ENCODE measurements around the gene MFSD1. TPM values are rescaled to one million over a fixed set of nuclear protein-coding genes. Genes with fewer than 3 reads are reported as not detected.

Gene MFSD1
- total and polyA plus RNA-seq, 9 of the 15 experiments (the other 6 are each of a cell fraction or from before 2014, with no cell fraction given), result 8.7 to 49.5 (median 28.6) TPM

DNA sequence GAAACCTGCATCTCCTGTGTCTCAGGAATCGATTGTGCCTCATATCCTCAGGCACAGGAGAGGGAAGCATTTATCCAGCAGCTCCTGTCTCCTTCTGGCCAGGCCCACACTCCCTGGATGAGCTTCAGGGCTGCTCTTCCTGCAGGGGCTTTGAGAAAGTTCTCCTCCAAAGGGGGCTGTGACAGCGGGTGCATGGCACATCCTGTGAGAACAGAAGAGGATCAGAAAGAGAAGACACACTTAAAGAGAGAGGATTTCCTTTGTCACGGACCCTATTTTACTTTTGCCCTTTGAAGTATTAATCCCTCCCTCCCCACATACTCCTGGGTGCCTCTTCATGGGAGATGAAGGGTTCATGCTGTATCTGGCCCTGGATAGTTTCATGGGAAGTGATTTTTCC, 46.0 kb downstream of the MFSD1 start:
- Histone ChIP-seq H3K79me2 (ENCODE audit: control insufficient read depth, insufficient read depth, low read length) (no peaks in the 10 kb centered on the region), H3K4me2 (ENCODE audit: insufficient read depth, low read length) (no peak overlapping the region), H4K20me1 (replicated peaks; ENCODE audit: control insufficient read depth, insufficient read depth, low read length) (no peaks in the 10 kb centered on the region), H3K9ac (ENCODE audit: insufficient read depth in 1 of 2, low read depth in 2 of 2, low read length in 2 of 2) (no peak overlapping the region), H3K9me3 (replicated peaks; ENCODE audit: control insufficient read depth, insufficient read depth, low read depth, low read length) (no peaks in the 10 kb centered on the region), H3K27me3 (ENCODE audit: control insufficient read depth in 2 of 2, insufficient read depth in 2 of 2, low read length in 2 of 2) (peaks cover 4 to 11% of the 10 kb centered on the region in 2 experiments; a peak in 3 of 5 replicates), H3K4me1 (replicated peaks in 1 of 2; ENCODE audit: control insufficient read depth in 2 of 2, insufficient read depth in 2 of 2, low read length in 2 of 2) (no peaks in the 10 kb centered on the region), H3K4me3 (no peak overlapping the region), H3K27ac (ENCODE audit: extremely low read depth, low read depth, low read length) (no peak overlapping the region), H2AFZ (ENCODE audit: low read depth, low read length) (no peak overlapping the region), H3K9me1 (ENCODE audit: control insufficient read depth, insufficient read depth, low read length) (no peaks in the 10 kb centered on the region), H3K36me3 (ENCODE audit: control insufficient read depth, insufficient read depth, low read length) (no peaks in the 10 kb centered on the region)
- DNase-seq (ENCODE audit: extremely low read depth in 1 of 4, low spot score in 3 of 4), result no peak
- intact Hi-C loops (cut with micrococcal nuclease), result loop anchor here (5.0 to 10.0 kb wide), 2 partner anchors 64 to 1157 kb away; no protein-coding TSS in a partner anchor
- no peak for FAIRE-seq
- POLR2A ChIA-PET, result no interaction called here
- in situ Hi-C loops (cut with MboI), result loop anchor here (5.0 to 25.0 kb wide), 2 partner anchors 409 to 964 kb away; no protein-coding TSS in a partner anchor
- CTCF ChIA-PET (ENCODE audit: low intra/inter-chr PET ratio), result no interaction called here
- ATAC-seq, result no peak
- WGBS (ENCODE audit: insufficient coverage, low coverage, missing lambda C conversion rate), result 3% methylated on average over 3 of the region's 3 CpGs
- BruUV-seq (replicated peaks), result no TSS peak
- TF ChIP-seq ETV5 (CRISPR knock-in tag; IDR thresholded peaks at IDR 0.05; ENCODE audit: low read depth), result no peak
- TF ChIP-seq, protein P1, sequence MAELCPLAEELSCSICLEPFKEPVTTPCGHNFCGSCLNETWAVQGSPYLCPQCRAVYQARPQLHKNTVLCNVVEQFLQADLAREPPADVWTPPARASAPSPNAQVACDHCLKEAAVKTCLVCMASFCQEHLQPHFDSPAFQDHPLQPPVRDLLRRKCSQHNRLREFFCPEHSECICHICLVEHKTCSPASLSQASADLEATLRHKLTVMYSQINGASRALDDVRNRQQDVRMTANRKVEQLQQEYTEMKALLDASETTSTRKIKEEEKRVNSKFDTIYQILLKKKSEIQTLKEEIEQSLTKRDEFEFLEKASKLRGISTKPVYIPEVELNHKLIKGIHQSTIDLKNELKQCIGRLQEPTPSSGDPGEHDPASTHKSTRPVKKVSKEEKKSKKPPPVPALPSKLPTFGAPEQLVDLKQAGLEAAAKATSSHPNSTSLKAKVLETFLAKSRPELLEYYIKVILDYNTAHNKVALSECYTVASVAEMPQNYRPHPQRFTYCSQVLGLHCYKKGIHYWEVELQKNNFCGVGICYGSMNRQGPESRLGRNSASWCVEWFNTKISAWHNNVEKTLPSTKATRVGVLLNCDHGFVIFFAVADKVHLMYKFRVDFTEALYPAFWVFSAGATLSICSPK (IDR thresholded peaks at IDR 0.05; ENCODE audit: borderline replicate concordance), result no peak
- no peak for TF ChIP-seq FOS (IDR thresholded peaks at IDR 0.05; ENCODE audit: extremely low read depth, insufficient read length)
- TF ChIP-seq, protein P2, sequence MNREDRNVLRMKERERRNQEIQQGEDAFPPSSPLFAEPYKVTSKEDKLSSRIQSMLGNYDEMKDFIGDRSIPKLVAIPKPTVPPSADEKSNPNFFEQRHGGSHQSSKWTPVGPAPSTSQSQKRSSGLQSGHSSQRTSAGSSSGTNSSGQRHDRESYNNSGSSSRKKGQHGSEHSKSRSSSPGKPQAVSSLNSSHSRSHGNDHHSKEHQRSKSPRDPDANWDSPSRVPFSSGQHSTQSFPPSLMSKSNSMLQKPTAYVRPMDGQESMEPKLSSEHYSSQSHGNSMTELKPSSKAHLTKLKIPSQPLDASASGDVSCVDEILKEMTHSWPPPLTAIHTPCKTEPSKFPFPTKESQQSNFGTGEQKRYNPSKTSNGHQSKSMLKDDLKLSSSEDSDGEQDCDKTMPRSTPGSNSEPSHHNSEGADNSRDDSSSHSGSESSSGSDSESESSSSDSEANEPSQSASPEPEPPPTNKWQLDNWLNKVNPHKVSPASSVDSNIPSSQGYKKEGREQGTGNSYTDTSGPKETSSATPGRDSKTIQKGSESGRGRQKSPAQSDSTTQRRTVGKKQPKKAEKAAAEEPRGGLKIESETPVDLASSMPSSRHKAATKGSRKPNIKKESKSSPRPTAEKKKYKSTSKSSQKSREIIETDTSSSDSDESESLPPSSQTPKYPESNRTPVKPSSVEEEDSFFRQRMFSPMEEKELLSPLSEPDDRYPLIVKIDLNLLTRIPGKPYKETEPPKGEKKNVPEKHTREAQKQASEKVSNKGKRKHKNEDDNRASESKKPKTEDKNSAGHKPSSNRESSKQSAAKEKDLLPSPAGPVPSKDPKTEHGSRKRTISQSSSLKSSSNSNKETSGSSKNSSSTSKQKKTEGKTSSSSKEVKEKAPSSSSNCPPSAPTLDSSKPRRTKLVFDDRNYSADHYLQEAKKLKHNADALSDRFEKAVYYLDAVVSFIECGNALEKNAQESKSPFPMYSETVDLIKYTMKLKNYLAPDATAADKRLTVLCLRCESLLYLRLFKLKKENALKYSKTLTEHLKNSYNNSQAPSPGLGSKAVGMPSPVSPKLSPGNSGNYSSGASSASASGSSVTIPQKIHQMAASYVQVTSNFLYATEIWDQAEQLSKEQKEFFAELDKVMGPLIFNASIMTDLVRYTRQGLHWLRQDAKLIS (CRISPR knock-in tag; IDR thresholded peaks at IDR 0.05), result no peak
- no peak for TF ChIP-seq EP400 (IDR thresholded peaks at IDR 0.05)
- TF ChIP-seq ESRRB (CRISPR knock-in tag; IDR thresholded peaks at IDR 0.05; ENCODE audit: borderline replicate concordance), result no peak
- no peak for TF ChIP-seq ESRRA (IDR thresholded peaks at IDR 0.05; ENCODE audit: borderline replicate concordance, low read depth)
- TF ChIP-seq, protein P3, sequence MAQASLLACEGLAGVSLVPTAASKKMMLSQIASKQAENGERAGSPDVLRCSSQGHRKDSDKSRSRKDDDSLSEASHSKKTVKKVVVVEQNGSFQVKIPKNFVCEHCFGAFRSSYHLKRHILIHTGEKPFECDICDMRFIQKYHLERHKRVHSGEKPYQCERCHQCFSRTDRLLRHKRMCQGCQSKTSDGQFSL (CRISPR knock-in tag; IDR thresholded peaks at IDR 0.05), result no peak
- TF ChIP-seq, protein P3 (tag; IDR thresholded peaks at IDR 0.05), result no peak
- no peak for TF ChIP-seq FUS (optimal IDR thresholded peaks at IDR 0.05; ENCODE audit: low read depth, low read length)
- no peak for TF ChIP-seq C11orf30 (IDR thresholded peaks at IDR 0.05; ENCODE audit: low read depth)
- TF ChIP-seq, protein P4, sequence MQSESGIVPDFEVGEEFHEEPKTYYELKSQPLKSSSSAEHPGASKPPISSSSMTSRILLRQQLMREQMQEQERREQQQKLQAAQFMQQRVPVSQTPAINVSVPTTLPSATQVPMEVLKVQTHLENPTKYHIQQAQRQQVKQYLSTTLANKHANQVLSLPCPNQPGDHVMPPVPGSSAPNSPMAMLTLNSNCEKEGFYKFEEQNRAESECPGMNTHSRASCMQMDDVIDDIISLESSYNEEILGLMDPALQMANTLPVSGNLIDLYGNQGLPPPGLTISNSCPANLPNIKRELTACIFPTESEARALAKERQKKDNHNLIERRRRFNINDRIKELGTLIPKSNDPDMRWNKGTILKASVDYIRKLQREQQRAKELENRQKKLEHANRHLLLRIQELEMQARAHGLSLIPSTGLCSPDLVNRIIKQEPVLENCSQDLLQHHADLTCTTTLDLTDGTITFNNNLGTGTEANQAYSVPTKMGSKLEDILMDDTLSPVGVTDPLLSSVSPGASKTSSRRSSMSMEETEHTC (IDR thresholded peaks at IDR 0.05), result no peak
- no peak for TF ChIP-seq ZKSCAN3 (CRISPR knock-in tag; IDR thresholded peaks at IDR 0.05)
- TF ChIP-seq ZNF551 (CRISPR knock-in tag; IDR thresholded peaks at IDR 0.05), result no peak
- TF ChIP-seq ZNF253 (CRISPR knock-in tag; conservative IDR thresholded peaks at IDR 0.05), result no peak
- TF ChIP-seq NFE2L1 (tag; IDR thresholded peaks at IDR 0.05; ENCODE audit: borderline replicate concordance, low read depth), result no peak

Data from K562 (cell line).